ENCODE results near the gene FOXM1. TPM values are rescaled to one million over a fixed set of nuclear protein-coding genes. Genes with fewer than 3 reads are reported as not detected.

The FOXM1 gene
- total and polyA plus RNA-seq, 10 of the 15 experiments (the other 5 are each of a cell fraction or from before 2014, with no cell fraction given): 15.1 to 63.2 (median 34.2) TPM

GRCh38 chr12:2826721-2827515 lies 50.1 kb downstream of the FOXM1 start:
- no peak for FAIRE-seq

More at GRCh38 chr12:2826721-2827515, 50.1 kb downstream of the FOXM1 start:
- CTCF ChIA-PET: no interaction called here
- no peak for ATAC-seq
- H3K27me3 ChIP-seq (replicated peaks in 1 of 2; ENCODE audit: control insufficient read depth in 2 of 2, insufficient read depth in 2 of 2, low read length in 1 of 2): no peaks in the 10 kb centered on the region
- H3K9ac ChIP-seq (ENCODE audit: control insufficient read depth, insufficient read depth, low read length): no peak overlapping the region
- peaks cover 5 to 18% of the 10 kb centered on the region in 2 experiments for H3K36me3 ChIP-seq (ENCODE audit: control insufficient read depth in 2 of 2, insufficient read depth in 2 of 2, low read length in 1 of 2)
- H3K4me3 ChIP-seq: no peak overlapping the region
- no TSS peak for BruUV-seq (replicated peaks)
- 88% methylated on average over 14 of the region's 14 CpGs for WGBS (ENCODE audit: insufficient coverage, insufficient replicate concordance, low lambda C conversion rate, missing lambda C conversion rate)
- no peak overlapping the region for H3K27ac ChIP-seq (ENCODE audit: control insufficient read depth, insufficient read depth)
- intact Hi-C loops (cut with micrococcal nuclease; ENCODE audit: unreplicated experiment) (no loop called here), in situ Hi-C loops (cut with MboI) (no loop called here)
- H3K9me3 ChIP-seq (replicated peaks; ENCODE audit: control insufficient read depth, insufficient read depth, low read length): no peaks in the 10 kb centered on the region
- POLR2A ChIA-PET: interaction anchor here (0.7 kb wide), 2 partner anchors 25 to 949 kb away, joined by 3 read pairs; no protein-coding TSS in a partner anchor
- DNase-seq (ENCODE audit: low read depth, low spot score): no peak
- H2AFZ ChIP-seq (ENCODE audit: control insufficient read depth, low read depth, low read length): no peak overlapping the region
- SMC1A ChIA-PET (ENCODE audit: uncharacterized antibody, unreplicated experiment): no interaction called here
- H3K4me2 ChIP-seq (ENCODE audit: control insufficient read depth, insufficient read depth): no peak overlapping the region
- TF ChIP-seq SMARCA5 (IDR thresholded peaks at IDR 0.05) (no peak), NR2C2 (IDR thresholded peaks at IDR 0.05; ENCODE audit: borderline replicate concordance, control insufficient read depth, insufficient read length, low read depth) (no peak), E4F1 (IDR thresholded peaks at IDR 0.05; ENCODE audit: borderline replicate concordance, partially characterized antibody) (no peak), ZNF384 (IDR thresholded peaks at IDR 0.05; ENCODE audit: borderline replicate concordance, low read depth, low read length) (no peak), ZNF217 (IDR thresholded peaks at IDR 0.05) (no peak), EZH2 (IDR thresholded peaks at IDR 0.05; ENCODE audit: borderline replicate concordance, control insufficient read depth, low read depth, low read length) (no peak), RELA (IDR thresholded peaks at IDR 0.05; ENCODE audit: borderline replicate concordance, partially characterized antibody) (no peak), HSF1 (IDR thresholded peaks at IDR 0.05; ENCODE audit: low read depth, low read length) (no peak)
- no peaks in the 10 kb centered on the region; the same call in 1 of the 2 replicates for H4K20me1 ChIP-seq (ENCODE audit: control insufficient read depth, insufficient read depth)
- no peaks in the 10 kb centered on the region for H3K4me1 ChIP-seq (ENCODE audit: control insufficient read depth, insufficient read depth, low read length)
- RAD21 ChIA-PET (ENCODE audit: unreplicated experiment): no interaction called here
- H3K79me2 ChIP-seq (ENCODE audit: control insufficient read depth, insufficient read depth, low read length): no peaks in the 10 kb centered on the region

Data from GM12878 (cell line).